ENCODE data around the gene ASAP2.

Gene ASAP2

DNA sequence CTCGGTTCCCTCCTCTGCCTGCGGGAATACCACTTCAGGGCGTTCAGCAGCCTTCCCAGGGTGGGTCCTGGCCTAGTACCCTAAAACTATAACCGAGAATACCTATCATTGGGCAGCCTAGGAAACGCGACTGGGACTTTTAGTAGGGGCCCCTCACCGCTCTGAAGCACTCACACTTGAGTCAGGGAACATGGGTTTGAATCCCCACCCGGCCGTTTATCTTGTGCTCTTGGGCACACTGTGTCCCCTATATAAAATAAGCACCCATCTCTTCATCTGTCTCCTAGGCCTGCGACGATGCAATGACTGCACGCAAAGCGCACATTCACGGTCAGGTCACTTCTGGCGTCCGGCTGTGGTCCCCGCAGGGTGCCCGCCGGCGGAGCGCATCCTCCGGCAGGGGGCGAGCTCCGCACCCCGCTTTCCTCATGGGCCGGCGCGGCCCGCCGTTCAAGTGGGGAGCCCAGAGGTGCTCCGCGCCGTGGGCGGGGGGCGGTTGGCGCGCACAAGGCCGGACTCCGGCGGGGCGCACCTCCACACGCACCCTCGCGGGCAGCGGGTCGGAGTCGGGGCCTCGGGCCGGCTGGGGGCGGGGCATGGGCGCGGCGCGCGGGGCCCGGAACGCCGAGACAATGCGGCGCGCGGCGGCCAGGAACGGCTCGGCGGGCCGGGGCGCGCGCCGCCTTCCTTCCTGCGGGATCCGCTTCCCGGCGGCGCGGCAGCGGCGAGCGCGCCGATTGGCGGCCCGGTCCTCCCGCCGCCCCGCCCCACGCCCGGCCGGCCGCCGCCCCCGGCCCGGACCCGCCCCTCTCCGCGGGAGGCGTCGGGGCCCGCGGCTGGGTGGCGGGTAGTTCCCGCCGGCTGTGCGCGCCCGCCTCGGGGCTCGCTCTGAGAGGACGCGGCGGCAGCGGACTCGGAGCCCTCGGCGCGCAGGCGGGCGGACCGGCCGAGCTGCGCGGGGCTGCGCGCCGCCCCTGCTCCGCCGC is at the start of gene ASAP2:
Gene ASAP2, plus strand, starts transcription at position 850 of the 986 bp plus-strand sequence. CDS start 293 bp downstream, outside the sequence.
- no peak for DNase-seq (ENCODE audit: low read depth in 2 of 2, low spot score in 1 of 2)

DNA sequence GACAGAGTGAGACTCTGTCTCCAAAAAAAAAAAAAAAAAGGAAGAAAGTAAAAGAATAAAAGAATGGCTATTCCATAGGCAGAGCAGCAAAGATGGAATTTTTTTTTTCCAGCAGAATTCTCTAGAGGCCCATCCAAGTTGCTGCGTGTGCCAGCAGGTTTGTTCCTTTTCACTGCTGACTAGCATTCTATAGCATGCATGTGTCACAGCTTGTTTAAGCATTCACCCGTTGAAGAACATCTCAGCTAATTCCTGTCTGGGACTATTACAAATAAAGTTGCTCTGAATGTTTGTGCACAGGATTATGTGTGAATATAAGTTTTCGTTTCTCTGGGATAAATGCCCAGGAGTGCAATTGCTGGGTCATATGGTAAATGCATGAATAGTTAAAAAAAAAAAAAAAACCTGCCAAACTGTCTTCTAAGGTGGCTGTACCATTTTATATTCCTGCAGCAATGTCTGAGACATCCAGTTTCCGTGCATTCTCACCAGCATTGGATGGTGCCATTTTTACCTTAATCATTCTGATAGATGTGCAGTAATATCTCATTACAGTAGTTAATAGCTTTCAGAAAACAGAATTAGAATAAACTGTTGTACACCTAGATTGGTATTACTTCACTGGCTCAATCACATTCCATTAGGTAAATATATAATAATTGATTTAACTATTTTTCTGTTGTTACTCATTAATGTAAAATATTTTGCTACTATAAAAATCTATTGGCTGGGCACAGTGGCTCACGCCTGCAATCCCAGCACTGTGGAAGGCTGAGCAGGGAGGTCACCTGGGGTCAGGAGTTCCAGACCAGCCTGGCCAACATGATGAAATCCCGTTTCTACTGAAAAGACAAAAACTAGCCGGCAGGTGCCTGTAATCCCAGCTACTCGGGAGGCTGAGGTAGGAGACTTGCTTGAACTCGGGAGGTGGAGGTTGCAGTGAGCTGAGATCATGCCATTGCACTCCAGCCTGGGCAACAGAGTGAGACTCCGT is 47.5 kb upstream of the ASAP2 start:
- no peak for DNase-seq (ENCODE audit: low read depth in 2 of 2, low spot score in 1 of 2)

DNA sequence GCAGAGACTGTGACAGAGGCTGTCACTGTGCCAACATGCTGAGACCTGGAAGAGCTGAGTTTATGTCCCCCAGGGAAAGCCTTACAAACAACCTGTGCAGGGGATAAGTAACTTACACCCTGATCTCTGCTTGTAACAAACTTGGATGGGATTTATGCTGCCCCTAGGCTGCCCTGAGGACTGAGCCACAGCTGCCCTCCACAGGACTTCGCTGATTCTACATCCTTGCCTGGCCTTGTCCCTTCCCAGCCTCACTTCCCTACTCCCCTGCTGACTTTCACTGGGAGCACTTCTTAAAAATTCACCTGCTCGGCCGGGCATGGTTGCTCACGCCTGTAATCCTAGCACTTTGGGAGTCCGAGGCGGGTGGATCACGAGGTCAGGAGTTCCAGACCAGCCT is 45.9 kb upstream of the ASAP2 start:
- DNase-seq (ENCODE audit: low read depth in 2 of 2, low spot score in 1 of 2), result no peak

DNA sequence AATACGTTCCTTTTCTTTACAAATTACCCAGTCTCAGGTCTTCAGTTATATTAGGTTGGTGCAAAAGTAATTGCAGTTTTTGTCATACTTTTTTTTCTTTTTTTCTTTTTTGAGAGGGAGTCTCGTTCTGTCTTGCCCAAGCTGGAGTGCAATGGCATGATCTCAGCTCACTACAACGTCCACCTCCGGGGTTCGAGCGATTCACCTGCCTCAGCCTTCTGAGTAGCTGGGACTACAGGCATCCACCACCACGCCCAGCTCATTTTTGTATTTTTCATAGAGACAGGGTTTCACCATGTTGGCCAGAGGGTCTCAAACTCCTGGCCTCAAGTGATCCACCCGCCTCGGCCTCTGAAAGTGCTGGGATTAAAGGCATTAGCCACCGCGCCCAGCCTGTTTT is 43.8 kb upstream of the ASAP2 start:
- DNase-seq (ENCODE audit: low read depth in 2 of 2, low spot score in 1 of 2), result no peak

DNA sequence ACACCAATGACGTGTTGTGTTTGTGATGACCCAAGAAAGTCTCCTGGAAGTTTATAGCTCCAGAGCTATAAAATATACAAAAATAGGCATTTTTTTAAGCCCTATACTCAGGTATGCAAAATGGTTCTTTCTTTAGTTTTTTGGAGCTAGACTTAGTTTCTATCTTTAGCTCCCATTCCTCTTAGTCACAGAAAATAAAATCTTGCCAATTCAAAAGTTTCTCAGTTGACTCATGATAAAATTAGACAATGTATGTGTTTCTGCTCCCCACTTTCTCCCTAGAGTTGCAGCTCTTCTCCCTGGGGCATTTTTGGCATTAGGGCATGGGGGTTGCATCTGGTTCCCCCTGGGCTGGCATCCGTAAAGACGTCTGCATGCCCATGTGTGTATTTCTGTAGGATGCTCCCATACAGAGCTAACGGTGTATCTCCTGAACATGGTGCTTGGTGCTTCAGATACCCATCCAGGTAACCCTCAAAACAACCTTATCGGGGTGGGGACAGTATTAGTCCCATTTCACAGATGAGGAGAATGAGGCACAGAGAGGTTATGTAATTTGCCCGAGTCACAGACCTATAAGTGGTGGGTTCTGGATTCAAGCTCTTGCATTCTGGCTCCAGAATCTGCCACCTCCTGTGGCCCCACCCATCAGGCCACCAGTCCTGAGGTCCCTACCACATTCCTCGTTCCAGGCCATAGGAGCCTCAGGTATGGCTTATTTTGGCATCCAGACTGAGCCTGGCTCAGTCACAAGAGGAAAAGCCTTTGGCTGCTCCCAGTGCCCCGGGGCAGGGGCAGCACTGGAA is 43.1 kb upstream of the ASAP2 start:
- no peak for DNase-seq (ENCODE audit: low read depth in 2 of 2, low spot score in 1 of 2)

DNA sequence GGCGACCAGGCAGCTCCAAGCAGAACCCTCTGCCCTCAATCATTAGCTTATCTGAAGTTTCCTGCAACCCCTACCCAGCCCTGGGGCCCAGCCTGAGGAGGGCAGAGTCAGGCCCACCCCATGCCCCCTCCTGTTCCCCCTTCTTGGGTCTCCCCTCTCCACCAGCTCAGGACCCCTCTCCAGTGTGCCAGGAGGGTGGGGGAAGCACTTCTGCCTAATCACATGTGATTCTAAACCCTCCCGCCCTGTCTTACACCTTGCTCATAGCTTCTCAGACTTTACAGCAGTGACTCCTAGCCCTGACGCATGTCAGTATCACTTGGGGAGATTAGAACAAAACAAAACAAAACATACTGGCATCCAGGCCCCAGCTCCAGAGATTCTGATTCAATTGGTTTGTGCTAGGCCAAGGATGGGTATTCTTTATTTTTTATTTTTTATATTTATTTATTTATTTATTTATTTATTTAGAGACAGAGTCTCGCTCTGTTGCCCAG is 42.5 kb upstream of the ASAP2 start:
- no peak for DNase-seq (ENCODE audit: low read depth in 2 of 2, low spot score in 1 of 2)

DNA sequence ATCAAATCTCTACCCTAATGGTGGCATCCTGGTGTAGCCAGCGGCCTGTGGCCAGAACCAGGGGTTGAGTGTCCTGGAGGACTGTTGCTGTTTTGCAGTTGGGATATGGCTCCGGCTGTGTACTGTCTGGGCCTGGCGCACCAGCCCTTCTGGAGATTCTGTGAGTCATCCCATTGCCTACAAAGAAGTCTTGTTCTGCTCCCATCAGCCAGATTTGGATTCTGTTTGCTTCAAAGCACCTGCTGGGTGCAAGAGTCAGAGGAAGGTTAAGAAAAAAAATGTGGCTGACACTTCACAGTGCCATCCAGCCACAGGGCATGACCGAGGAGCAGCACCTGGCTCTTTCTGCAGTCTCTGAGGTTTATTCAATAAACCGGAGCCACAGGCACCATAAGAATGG is 41.0 kb upstream of the ASAP2 start:
- no peak for DNase-seq (ENCODE audit: low read depth in 2 of 2, low spot score in 1 of 2)

DNA sequence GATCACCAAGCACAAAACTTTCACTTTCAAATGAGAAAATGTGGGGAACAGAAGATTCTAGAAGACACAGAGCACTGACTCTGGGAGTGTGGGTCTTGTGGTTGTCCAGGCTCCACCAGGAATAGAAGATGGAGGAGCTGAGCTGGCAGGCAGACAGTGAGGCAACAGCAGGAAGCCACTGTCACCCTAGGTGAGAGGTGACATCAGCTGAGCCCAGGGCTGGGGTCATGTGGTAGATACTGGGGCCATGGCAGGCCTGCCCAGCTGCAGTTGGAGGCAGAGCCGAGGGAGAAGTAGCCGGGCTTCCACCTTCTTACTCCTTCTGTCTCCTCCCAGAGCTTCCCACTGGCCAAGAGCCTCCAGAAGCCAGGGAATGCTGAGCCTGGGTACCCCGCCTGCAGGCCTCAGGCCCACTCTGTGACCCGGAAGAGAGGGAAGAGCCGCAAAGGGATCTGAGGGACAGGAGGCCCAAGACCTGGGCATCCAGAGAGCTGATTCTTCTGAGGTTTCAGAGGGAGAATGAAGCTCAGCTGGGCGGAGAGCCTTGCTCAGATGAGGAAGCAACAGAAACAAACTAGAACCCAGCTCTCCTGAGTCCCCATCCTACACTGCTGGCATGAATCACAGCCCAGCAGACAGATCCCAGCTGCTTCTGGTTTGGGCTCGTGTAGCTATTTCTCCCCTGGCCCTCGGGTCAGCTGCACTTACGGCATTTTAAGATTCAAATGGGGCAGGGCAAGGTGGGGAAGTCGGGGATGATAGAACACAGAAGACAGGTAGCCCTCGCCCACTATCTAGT is 39.8 kb upstream of the ASAP2 start:
- DNase-seq (ENCODE audit: low read depth in 2 of 2, low spot score in 1 of 2), result no peak

DNA sequence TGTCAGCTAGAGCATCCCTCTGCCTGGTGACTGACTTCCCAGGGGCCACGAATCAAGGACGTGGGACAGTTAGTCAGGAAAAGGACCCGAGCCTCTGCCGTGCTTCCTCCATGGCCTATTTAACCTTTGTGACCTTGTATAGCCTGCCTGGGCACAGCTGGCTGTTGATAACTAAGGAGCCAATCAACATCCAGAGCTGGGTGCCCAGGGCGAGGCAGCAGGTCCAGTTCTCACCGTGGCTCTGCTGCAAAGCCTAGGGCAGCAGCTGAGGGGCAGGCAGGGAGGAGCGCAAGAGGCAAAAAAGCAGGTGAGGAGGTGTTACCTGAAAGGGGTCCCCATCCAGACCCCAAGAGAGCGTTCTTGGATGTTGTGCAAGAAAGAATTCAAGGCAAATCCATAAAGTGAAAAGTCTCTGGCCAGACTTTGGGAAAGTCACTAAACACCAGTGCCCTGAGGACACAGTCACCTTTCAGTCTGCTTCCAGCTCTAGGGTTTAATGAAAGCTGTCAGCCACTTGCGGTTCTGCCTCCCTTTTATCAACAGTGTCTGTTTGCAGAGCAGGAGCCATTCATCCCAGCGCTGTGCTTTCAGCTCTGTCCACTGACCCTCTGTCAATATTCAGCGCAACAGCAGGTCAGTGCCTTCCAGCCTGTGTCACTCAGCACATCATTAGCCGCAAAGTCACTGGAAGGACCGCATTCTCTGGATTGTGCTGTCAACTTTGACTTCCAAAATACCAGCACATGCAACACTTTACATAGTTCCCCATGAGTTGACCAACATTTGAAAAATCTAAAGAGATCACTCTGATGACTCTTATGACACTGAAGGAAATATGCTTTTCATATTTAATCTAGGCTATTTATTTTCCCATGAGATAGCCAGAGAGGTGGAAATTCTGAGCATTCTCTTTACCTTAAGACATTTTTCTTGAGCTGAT is 38.6 kb upstream of the ASAP2 start:
- no peak for DNase-seq (ENCODE audit: low read depth in 2 of 2, low spot score in 1 of 2)

DNA sequence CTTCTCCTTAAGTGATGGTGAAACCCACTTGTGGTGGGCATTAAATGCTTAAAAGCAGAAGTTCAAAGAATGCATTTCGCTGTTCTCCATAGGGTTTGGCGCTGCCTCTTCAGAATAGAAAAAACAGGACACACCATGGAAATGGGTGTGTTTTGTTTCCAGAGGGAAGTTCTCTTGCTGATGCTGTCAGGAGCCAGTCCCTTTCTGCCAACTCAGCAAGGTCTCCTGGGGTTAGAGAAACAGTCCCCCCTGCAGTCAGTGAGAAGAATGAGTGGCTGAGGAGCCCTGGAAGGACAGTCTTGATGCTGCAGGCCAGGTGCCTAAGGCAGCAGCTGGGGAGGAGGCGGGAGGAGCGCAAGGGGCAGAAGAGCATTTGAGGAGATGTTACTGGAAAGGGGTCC is 37.8 kb upstream of the ASAP2 start:
- DNase-seq (ENCODE audit: low read depth in 2 of 2, low spot score in 1 of 2), result no peak

DNA sequence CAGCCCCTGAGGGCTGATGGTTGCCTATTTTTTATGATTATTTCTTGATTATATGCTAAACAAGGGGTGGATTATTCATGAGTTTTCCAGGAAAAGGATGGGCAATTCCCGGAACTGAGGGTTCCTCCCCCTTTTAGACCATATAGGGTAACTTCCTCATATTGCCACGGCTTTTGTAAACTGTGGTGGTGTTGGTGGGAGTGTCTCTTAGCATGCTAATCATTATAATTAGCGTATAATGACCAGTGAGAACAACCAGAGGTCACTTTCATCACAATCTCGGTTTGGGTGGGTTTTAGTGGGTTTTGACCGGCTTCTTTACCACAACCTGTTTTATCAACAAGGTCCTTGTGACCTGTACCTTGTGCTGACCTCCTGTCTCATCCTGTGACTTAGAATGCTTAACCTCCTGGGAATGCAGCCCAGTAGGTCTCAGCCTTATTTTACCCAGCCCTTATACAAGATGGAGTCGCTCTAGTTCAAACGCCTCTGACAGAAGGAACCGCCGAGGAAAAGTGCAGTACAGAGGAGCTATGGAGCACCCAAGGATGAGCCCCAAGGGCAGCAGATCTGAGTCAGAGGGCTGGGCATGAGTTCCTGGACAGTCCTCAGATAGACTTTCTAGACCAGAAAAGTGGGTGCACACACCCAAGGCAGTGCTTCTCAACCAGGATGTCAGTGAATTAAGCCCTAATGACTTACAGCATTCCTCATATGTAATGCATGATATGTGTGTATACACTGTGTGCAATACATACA is 37.1 kb upstream of the ASAP2 start:
- DNase-seq (ENCODE audit: low read depth in 2 of 2, low spot score in 1 of 2), result no peak

DNA sequence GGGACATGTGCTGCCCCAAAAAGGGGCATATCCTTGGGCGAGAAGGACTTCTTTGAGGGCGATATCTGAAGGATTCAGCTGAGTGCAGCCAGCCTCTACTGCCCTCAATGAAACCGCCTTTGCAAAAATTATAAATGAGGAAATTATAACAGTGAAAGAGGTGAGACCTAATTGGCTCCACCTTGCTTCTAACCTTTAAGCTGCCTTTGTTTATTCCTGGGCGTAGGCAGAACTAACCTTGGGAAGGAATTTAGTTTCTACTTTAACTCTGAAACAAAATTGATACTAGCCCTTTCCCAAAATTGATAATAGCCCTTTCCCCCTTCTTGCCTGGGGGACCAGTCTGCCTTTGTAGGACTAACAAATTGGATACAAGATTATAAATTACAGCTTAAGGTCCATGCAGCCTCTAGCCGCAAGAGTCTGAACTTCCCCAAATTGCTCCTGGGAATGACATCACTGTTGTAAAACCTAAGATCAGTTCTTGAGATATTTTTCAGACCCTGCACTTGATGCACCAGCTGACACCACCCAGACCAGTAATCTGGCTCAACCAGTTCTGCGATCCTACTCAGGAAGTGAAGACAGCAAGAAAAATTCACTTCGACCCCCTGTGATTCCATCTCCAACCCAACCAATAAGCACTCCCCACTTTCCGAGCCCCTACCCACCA is 36.0 kb upstream of the ASAP2 start:
- no peak for DNase-seq (ENCODE audit: low read depth in 2 of 2, low spot score in 1 of 2)

DNA sequence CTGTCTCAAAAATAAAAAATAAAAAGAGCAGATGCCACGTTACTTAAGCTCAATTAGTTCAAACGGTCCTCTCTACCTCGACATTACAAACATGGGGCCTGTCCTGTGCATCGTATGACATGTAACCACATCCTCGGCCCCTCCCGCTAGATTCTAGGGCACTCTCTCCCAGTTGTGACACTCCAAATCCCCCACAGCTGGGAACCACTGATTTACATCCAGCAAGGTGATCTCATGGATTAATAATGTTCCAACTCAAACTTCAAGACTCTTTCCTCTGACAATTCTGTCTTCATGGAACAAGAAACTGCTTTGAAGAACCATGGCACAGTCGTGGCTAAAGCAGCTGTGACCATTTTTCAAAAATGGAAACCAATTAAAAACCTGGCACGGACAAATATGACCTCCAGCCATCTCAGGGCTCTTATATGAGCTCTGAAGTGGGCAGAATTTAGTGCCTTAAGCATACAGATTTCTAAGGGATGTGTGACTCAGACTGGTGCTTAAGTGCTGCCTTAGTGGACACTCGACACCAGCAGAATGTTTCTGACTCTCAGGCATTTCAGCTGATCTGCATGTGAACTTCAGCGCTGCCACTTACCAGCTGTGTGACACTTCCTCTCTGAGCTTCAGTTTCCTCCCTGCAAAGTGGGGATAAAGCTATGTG is 31.7 kb upstream of the ASAP2 start:
- no peak for DNase-seq (ENCODE audit: low read depth in 2 of 2, low spot score in 1 of 2)

DNA sequence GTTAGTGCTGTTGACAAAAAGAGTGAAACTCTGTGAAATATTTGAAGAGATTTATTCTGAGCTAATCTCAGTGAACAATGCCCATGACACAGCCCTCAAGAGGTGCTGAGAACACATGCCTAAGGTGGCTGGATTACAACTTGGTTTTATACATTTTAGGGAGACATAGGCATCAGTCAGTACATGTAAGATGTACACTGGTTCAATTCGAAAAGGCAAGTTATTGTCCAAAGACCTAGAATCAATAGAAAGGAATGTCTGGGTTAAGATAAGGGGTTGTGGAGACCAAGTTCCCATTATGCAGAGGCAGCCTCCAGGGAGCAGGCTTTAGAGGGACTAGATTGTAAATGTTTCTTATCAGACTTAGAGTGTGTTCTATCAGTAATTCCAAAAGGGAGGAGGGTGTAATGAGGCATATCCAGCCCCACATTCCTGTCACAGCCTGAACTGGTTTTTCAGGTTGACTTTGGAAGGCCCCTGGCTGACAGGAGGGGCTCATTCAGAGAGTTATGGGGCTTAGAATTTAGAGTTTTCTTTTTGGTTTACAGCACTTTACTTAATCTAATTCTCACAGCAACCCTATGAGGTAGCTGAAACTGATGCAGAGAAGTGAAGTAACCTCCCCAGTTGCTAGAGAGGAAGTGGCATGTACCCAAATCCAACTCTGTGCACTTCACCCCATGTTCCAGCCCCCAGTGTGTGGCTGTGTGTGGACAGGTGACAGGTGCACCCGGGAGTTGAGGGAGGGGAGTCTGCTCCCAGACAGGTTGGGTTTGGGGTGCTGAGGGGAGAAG is 28.3 kb upstream of the ASAP2 start:
- DNase-seq (ENCODE audit: low read depth in 2 of 2, low spot score in 1 of 2), result no peak

DNA sequence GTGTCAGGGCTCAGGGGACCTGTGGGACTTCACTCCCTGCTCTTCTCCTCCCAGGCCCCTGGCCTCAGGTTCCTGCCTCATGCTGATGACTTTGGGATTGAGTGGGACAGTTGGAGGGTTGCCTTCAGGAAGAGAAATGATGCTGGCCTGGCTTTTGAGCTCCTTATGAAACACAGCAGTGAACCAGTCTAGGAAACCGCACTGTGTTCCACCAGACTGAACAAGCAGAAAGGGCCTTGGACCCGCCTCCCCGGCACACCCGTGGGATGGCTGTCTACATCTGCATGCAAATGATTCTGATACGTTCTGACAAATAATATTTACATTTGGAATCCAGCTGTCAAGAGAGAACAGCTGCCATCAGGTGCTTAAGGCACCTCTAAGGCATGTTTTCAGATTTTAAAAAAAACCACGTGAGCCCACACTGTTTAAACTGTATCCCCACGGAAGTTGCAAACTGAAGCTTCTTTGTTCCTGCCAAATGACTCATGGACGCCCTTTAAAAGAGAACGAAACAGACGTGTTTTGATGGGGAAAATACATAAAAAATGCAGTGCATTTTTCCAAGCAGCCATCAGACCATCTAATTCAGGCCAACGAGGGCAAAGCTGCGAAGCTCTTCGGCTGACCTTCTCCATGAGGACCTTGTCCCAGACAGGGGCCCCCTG is 27.6 kb upstream of the ASAP2 start:
- no peak for DNase-seq (ENCODE audit: low read depth in 2 of 2, low spot score in 1 of 2)
